Measurements from ENCODE around the gene FOXJ3.

FOXJ3 gene

GRCh38 chr1:42259739-42260064 is 75.3 kb downstream of the FOXJ3 start:
- FAIRE-seq (no peak), DNase-seq (ENCODE audit: insufficient read length, low spot score) (no peak)
- TF ChIP-seq CTCF (IDR thresholded peaks at IDR 0.05; ENCODE audit: insufficient read depth, missing control alignments) = no peak

DNA sequence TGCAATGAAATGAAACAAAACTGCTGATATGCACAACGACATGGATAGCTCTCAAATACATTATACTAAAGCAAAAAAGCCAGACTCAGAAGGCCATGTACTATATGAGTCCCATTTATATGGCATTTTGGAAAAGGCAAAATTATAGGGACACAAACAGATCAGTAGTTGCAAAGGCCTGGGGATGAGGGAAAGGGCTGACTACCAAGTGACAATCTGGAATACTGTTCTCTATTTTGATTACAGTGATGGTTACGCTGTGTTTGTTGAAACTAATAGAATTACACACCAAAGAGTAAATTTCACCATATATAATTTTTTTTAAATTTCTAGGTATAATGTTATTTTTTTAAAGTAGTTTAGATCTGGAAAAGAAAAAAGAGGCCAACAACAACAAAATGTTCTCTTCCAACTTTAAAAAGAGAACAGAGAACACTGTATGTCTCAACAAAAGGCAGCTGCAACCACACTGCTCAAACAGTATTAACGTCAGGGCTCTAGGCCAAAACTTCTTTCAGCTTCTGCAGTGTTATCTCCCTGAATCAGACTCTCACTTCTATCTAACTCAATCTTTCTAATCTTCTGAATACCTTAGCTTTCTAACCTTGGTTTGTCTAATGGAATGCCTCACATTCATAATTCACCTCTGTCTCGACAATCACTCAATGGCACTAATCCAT is 75.8 kb downstream of the FOXJ3 start:
- DNase-seq (ENCODE audit: insufficient read length, low spot score) (no peak), FAIRE-seq (peak; percentile 84)
- TF ChIP-seq CTCF (IDR thresholded peaks at IDR 0.05; ENCODE audit: insufficient read depth, missing control alignments) = no peak

- FAIRE-seq = no peak
- TF ChIP-seq CTCF (IDR thresholded peaks at IDR 0.05; ENCODE audit: insufficient read depth, missing control alignments) = no peak
- DNase-seq (ENCODE audit: insufficient read length, low spot score) = no peak
These were observed 76.8 kb downstream of the FOXJ3 start for GRCh38 chr1:42258218-42258617.

DNA sequence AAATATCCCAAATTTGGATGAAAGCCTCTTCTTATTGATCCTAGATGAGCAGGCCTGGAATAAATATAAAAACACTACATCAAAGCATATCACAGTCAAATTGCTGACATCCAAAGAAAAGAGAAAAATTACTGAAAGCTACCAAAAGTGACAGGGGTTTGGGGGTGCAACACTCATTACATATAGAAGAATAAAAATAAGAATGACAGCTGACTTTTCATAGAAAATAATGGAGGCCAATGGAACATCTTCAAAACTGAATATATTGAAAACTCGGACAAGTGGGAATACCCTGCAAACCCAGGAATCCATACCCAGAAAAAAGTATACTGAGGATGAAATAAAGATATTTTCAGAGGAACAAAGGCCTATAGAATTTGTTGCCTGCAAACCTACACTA is 84.0 kb downstream of the FOXJ3 start:
- TF ChIP-seq CTCF (IDR thresholded peaks at IDR 0.05; ENCODE audit: insufficient read depth, missing control alignments) = no peak
- no peak for FAIRE-seq
- DNase-seq (ENCODE audit: insufficient read length, low spot score) = no peak

- FAIRE-seq = no peak
- DNase-seq (ENCODE audit: insufficient read length, low spot score) = no peak
- TF ChIP-seq CTCF (IDR thresholded peaks at IDR 0.05; ENCODE audit: insufficient read depth, missing control alignments) = no peak
These were observed 84.9 kb downstream of the FOXJ3 start for GRCh38 chr1:42250164-42250563.

GRCh38 chr1:42240966-42241755 is 93.9 kb downstream of the FOXJ3 start:
- FAIRE-seq = no peak
- TF ChIP-seq CTCF (IDR thresholded peaks at IDR 0.05; ENCODE audit: insufficient read depth, missing control alignments) = no peak
- DNase-seq (ENCODE audit: insufficient read length, low spot score) = no peak

- TF ChIP-seq CTCF (IDR thresholded peaks at IDR 0.05; ENCODE audit: insufficient read depth, missing control alignments) = no peak
- FAIRE-seq (no peak), DNase-seq (ENCODE audit: insufficient read length, low spot score) (no peak)
These were observed 95.5 kb downstream of the FOXJ3 start for GRCh38 chr1:42239555-42239954.
